Measurements from ENCODE around the gene KRTAP3-1.
"Not testable (repeated sequence)": the region's sequence is repeated elsewhere in the genome, so short reads cannot be mapped to it uniquely, and the experiment has no call there.

The KRTAP3-1 gene

DNA sequence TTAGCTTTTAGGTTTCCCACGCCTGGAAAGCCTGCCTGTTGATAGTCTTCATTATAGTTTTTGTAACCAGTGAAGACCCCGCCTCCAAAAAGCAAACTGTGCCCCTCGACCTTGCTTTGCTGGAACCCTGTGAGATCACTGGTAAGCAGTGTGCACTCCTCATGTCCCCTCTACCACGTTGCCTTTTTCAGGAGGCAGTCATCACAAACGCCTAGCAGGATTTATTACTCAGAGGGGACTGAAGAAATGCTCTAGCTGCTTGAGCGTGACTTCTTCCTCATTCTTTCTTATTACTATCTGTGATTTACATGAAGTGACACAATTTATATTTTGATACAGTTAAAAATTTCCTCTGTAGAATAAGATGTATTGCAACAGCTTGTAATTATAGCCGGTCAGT, 6.5 kb upstream of the KRTAP3-1 start:
- no peak for DNase-seq (ENCODE audit: low read depth)

DNA sequence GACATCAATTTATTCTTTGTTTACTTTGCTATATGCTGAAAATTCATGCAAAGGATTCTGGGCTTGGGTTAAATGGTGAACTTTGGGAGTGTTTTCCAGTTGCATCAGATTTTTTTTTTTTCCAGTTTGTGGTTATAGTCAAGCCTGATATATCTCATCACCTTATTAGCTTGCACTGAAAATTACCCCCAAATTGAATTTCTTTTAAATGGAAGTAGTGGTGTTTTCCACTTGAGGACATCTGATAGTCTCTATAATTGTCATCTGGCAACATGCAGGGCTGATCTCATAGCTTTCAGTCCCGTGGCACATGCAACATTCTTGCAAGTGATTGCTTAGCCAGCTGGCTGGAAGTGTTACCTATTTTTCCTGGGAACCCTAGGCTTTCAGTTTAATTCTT, 4.7 kb upstream of the KRTAP3-1 start:
- DNase-seq (ENCODE audit: low read depth) = no peak

GRCh38 chr17:41013181-41013580, 4.3 kb upstream of the KRTAP3-1 start:
- no peak for DNase-seq (ENCODE audit: low read depth)

GRCh38 chr17:41012326-41013120, 3.6 kb upstream of the KRTAP3-1 start:
- no peak for DNase-seq (ENCODE audit: low read depth)

DNA sequence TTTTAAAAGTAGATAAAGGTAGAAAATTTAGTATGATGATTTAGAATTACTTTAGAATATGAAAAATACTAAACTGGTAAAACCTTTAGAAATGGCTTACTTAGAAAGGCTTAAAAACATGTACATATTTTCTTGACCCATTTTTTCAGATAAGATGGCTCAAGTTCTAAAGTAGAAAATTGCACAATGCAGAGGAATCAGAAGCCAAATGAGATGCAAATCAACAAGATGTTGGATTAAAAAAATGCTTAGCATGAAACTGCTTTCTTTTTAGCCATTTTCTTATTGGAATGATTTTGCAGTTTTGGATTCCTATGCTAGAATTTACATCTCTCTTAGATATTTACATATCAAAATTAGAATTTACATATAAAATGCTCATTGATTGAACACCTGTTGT, 1.5 kb upstream of the KRTAP3-1 start:
- DNase-seq (ENCODE audit: low read depth) = no peak

DNA sequence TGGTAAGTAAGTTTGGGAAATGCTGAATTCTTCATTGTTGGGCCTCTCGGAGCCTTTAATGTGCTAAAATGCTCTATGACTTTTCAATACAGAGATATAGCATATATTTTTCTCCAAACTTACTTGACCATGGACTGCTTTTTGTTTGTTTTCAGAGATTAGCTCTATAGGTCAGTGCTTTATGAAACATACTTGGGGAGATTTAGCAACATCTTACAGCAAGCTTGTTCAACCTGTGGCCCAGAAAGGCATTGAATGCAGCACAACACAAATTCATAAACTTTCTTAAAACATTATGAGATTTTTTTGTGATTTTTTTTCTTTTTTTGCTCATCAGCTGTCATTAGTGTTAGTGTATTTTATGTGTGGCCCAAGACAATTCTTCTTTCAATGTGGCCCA, 1.0 kb upstream of the KRTAP3-1 start:
- DNase-seq (ENCODE audit: low read depth) = no peak

DNA sequence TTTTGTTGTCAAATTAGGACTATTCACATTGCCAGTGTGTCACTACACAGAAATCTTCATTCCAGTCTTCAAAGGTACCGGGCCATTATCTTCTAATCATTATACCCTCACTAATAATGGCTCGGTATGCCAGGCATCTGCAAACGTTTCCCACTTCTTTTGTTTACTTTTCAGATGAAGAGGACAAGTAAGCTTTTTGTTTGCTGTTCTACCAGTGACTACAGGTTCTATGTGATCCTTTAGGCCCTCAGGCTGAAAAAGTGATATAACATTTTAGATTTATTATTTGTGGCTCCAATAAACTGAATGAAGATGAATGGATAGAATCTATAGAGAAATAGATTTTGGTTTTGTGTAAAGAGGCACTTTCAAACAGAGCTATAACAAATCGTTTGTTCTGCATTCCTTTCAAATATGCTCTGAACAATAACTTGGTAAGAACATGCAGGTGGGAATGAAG, 403 bp upstream of the KRTAP3-1 start:
- no peak for DNase-seq (ENCODE audit: low read depth)

DNA sequence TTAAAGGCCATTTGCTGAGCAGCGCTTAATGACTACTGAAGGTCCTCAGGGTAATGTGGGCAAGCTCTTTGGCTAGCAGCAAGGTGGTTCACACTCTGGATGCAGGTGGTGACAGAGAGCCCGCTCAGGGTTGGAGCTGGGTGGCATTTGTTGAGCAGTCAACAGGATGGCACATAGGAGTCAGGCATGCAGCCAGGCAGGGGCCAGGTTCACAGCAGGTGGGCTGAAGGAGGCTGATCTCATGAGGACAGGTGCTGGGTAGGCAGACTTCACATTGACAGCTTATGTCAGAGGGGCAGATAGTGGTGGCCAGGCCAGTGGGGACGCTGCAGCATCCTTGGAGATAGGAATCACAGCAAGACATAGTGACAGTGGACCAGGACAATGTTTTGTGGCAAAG, 4.5 kb downstream of the KRTAP3-1 start:
- DNase-seq (ENCODE audit: low read depth) = no peak

- no peak for DNase-seq (ENCODE audit: low read depth)
Observed at GRCh38 chr17:41003926-41004325, 5.0 kb downstream of the KRTAP3-1 start.

GRCh38 chr17:41002814-41003213, 6.1 kb downstream of the KRTAP3-1 start:
- no peak for DNase-seq (ENCODE audit: low read depth)

DNA sequence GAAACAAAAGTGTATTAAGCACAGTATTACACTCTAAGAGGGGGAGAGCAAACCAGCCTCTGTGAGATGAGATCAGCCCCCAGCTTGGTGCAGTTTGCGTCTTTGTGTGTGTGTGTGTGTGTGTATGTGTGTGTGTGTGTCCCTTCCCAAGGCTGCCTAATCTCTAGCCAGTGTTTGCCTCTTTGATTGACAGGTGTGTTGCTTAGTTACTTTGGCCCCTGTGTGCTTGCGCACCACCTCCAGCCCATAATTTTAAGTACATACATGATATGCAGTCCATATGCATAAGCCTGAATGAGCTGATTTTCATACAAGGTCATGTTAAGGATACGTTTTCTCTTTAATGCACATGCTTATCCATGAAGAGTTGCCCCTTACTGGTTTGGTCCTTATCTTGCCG, 7.1 kb downstream of the KRTAP3-1 start:
- DNase-seq (ENCODE audit: low read depth) = no peak

GRCh38 chr17:40999563-40999962, 9.4 kb downstream of the KRTAP3-1 start, which contains the start of gene KRTAP3-2:
TSS of gene KRTAP3-2 (minus strand) at chr17:40999906. CDS start at chr17:40999853, 53 bp downstream.
- not testable (repeated sequence) for DNase-seq (ENCODE audit: low read depth)

DNA sequence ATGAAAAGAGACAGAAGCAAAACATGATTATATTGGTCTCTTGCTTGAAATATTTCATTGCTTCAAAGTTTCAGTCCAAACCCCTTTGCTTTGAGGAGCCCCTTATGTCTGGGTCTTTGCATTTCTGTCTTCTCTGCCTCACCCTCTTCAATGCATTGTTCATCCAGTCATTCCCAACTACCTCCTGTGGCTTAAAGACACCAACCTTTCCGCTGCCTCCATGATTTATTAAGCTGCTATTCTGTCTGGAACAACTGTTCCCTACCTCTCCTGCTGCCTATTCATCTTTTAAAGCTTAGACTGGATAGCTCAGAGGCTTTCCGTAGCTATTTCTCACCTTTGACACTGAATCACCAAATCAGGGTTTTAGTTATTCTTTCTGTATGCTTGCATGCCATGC, 11.6 kb downstream of the KRTAP3-1 start:
- DNase-seq (ENCODE audit: low read depth) = no peak

- DNase-seq (ENCODE audit: low read depth) = no peak
Observed at GRCh38 chr17:40996829-40997228, 12.1 kb downstream of the KRTAP3-1 start.

- no peak for DNase-seq (ENCODE audit: low read depth)
Observed at GRCh38 chr17:40995116-40995515, 13.8 kb downstream of the KRTAP3-1 start.

DNA sequence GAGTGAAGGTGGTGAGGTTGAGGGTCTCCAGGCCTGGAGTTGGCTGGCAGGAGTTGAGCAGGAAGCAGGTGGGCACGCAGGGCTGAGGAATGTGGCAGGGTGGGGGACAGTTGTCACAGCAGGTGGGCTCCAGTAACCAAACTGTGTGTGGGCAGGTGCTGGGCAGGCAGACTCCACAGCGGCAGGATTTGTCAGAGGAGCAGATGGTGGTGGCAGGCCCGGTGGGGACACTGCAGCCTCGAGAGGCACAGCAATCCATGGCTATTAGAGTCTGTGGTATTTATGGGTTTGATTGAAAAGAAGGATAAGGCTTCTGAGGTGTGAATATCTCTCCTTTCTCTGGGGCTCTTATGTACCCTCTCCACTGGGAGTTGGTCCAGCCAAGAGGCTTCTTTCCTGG, 15.1 kb downstream of the KRTAP3-1 start, which contains the start of gene KRTAP3-3:
Gene KRTAP3-3, minus strand, starts transcription at position 326 of the 400 bp plus-strand sequence. Its CDS starts 67 bp downstream, at position 259.
- DNase-seq (ENCODE audit: low read depth) = no peak

- no peak for DNase-seq (ENCODE audit: low read depth)
Observed at GRCh38 chr17:40993084-40993483, 15.8 kb downstream of the KRTAP3-1 start.

DNA sequence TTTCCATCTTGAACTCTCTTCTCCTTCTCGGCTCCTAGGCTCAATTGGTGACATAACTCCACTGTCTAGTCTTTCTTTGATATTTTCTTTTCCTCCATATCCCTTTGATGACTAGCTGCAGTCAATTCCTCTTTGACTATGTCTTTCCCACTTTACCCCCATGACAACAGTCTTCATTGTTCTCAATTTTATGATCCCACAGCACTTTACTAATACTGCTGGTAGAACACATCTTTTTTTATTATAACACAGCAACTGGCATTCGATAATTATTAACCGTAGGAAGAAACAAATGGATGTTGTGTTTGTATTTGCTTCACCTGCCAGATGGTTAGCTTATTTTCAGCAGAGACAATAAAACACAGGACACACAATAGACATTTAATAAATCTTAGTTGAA, 16.3 kb downstream of the KRTAP3-1 start:
- no peak for DNase-seq (ENCODE audit: low read depth)

DNA sequence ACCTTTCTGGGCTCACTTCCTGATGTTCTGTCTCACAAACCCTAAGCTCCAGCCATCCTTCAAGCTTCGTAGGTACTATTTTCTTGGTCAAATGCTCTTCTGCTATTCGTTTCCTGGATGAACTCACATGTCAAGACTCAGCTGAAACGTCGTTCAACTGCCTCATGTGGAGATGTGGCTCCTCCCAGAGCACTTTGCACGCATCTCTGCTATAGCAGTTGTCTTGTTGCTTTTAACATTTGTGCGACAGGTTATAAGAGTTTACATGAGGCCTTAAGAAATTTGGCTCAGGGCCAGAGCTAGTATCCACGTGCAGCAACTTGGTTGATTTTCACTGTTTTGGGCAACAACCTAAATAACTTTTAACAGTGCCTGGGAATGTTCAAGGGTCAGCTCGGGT, 22.0 kb downstream of the KRTAP3-1 start:
- DNase-seq (ENCODE audit: low read depth) = no peak

DNA sequence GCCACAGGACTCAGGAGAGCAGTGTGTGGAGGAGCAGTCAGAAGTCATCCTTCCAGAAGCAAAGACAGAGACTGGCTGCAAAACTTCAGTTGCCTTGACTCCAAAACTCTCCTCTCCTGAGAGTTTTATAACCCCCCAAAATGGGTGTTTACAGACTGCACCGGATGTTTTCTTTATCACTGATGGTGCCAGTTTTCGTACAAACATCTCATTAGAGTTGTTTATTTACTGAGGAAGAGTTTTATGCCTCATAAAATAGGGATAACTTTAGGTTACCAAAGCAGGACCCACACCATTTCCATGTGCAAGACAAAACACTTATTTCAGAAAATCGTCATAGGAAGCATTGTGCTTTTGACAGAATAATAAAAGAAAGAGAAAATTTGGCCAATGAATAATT, 24.7 kb downstream of the KRTAP3-1 start, which contains the start of gene KRT40:
Gene KRT40, minus strand, starts transcription at position 101 of the 400 bp plus-strand sequence. Its CDS starts 53 bp downstream, at position 48.
- DNase-seq (ENCODE audit: low read depth) = no peak

DNA sequence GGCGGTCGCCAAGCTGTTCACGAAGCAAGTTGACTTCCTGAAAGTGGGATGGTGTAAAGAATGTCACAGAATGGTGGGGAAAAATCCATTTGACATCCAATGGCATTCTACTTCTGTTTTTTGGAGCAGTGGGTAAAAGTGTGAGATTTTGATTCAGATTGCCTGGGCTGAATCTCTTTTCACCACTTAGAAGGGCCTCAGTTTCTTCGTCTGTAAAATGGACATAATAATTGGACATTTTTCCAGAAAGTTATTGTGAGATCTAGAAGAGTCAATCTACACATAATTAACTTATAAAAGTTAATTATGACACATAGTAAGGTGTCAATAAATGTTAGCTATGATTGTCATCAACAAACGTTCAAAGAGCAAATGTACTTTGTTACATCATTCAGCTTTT, 27.8 kb downstream of the KRTAP3-1 start:
- no peak for DNase-seq (ENCODE audit: low read depth)

DNA sequence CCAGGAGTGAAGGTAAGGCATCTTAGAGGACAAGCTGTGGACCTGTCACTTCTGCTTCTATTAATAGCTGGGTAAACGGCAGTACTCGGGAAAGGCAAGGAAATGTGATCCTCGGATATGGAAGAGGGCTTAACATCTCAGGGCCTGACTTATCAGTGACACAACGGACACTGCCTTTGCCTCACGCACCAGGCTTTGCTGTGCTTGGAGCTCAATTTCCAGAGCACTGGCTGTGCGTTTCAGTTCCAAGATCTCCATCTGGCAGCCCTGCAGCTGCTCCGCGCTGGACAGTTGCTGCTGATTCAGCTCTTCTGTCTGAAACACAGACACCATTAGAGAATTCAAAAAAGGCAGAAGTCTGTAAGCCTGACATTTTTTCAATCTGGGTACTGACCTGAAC, 28.3 kb downstream of the KRTAP3-1 start:
- no peak for DNase-seq (ENCODE audit: low read depth)

GRCh38 chr17:40980117-40980516, 28.8 kb downstream of the KRTAP3-1 start:
- no peak for DNase-seq (ENCODE audit: low read depth)
